GM11168 (cell line): ENCODE measurements around the gene HOXB5.

ENCODE experiments used
- in situ Hi-C: fragments of 300-500 bp; cut with MboI; formaldehyde crosslinking; loops from one replicate; pipeline ENCODE4 v1.12.0; 2022; ENCODE audit warnings: low sequenced_read_pairs; ENCODE audit not compliant: unreplicated experiment

Gene HOXB5

GRCh38 chr17:48553826-48554225 is 39.8 kb downstream of the HOXB5 start:
- in situ Hi-C loops: no loop called here

DNA sequence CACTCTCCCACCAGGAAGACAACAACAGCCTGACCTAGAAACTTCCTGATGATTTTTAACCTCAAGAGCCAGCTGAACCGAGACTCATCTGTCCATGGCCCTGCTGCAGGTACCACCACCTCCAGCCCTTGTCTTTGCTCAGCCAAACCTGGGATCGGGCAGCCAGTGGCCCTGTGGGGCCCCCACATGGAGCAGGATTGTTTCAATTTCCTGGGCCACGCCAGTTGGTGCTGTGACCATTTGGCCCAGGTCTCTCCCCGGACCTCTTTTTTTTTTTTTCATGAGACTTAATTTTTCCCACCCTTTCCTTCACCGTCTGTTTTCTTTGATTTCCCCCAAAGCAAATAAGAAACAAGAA is 40.4 kb downstream of the HOXB5 start:
- in situ Hi-C loops: no loop called here

DNA sequence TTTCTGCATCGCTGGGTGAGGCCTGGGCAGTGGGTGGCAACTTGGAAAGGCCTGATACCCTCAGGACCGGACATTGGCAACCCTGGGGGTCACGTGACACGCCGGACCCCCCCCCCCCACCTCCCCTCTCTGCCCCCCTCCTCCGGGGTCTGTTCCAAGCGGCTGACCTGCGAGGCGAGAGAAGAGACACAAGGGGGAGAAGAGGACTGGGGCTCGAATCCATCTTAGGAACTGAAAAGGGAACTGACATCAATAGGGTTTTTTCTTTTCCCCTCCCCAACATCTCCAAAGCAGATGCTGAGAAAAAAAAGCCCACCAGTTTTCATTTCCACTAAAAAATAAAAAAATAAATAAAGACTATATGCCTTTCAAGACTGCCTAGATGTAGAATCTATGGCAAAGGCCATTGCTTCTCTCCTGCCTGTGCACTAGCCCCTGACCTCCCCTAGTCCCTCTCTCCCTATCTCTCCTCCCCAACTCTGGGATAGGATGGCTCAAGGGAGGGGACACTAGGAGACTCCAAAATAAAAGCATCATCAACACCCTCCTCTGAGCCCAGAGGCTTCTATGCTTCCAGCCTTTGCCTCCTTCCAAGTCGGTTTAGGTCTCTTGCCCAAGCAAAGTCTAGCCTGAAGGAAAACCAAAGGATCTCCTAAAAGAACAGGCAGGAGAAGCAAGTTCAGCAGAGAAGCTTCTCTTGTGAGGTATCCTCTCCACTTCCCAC is 41.0 kb downstream of the HOXB5 start:
- in situ Hi-C loops: no loop called here

GRCh38 chr17:48551596-48552465 is 41.7 kb downstream of the HOXB5 start:
- in situ Hi-C loops: no loop called here

DNA sequence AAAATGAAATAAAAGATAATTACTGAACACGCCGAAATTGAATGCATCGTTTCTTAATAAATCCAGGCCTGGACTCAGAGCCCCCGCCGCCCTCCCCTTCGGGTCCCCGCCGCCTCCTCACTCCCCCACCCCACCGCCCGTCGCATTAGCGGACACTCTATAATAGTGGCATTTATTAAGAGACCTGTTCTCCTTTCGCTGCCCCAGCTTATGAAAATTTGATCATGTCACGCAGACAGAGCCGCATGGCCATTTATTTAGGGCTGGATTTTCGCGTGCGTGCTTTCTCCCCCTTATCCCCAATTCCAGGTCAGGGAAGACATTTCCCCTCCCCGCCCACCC is 42.4 kb downstream of the HOXB5 start:
- in situ Hi-C loops: no loop called here

- in situ Hi-C loops: no loop called here
These were observed 42.9 kb downstream of the HOXB5 start for GRCh38 chr17:48550502-48551213.

GRCh38 chr17:48549914-48550501 is 43.6 kb downstream of the HOXB5 start:
- in situ Hi-C loops: no loop called here

GRCh38 chr17:48549281-48549630 is 44.3 kb downstream of the HOXB5 start:
- in situ Hi-C loops: no loop called here

DNA sequence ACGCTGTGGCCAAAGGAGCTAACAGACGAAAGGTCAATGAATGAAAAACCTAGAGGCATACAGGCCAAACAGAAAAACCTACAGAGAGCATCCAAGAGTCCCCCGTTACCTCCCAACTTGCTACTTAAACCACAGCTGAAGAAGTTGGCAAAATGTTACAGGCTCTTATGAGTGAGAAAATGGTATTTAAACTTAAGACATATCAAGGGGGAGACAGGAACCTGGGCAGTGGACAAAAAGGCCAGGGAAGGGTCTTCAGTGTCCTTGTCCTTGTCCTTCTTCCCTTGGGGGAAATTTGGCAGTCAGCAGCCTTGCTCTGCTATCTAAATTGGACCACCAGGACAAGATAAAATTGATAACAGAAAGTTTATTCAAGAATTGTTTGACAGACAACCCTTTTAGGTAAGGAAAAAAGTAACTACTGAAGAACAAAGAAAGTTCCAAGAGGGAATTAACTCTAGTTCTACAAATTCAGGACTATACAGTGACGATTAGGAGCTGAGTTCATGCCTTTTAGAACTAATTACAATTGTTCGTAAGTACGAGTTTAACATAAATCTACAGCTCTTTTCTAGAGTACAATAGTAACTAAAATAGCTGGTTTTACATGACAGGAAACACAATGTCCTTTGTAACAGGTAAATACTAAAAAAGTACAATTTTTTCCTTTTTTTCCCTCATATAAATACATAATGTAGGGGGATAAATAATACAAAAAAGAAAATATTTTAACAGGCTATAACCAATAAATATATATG is 44.9 kb downstream of the HOXB5 start:
- in situ Hi-C loops: no loop called here

GRCh38 chr17:48547808-48548522 is 45.6 kb downstream of the HOXB5 start:
- in situ Hi-C loops: no loop called here

- in situ Hi-C loops: no loop called here
These were observed 46.4 kb downstream of the HOXB5 start for GRCh38 chr17:48546924-48547807.

- in situ Hi-C loops: no loop called here
These were observed 47.2 kb downstream of the HOXB5 start for GRCh38 chr17:48546137-48546923.

GRCh38 chr17:48545539-48545938 is 48.0 kb downstream of the HOXB5 start:
- in situ Hi-C loops: no loop called here

DNA sequence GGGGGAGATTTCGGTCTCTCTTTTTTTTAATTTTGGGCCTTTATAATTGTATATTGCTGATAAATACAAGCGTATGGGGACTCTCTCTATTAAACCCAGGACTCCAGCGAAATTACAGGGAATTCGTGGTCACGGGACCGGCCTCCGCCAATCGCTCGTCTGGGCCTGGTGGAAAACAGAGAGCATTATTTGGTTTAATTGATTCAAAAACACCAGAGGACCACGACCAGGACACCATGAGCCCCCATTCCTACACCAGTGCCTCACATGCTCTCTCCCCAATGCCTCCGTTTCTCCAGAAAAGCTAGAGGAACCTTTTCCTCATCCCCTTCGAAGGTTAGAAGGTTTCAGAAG is 48.6 kb downstream of the HOXB5 start, which contains the start of gene HOXB2:
Gene HOXB2 (minus strand): TSS at position 88 of the 354 bp plus-strand sequence. CDS start 198 bp downstream, outside the sequence.
- in situ Hi-C loops: no loop called here

DNA sequence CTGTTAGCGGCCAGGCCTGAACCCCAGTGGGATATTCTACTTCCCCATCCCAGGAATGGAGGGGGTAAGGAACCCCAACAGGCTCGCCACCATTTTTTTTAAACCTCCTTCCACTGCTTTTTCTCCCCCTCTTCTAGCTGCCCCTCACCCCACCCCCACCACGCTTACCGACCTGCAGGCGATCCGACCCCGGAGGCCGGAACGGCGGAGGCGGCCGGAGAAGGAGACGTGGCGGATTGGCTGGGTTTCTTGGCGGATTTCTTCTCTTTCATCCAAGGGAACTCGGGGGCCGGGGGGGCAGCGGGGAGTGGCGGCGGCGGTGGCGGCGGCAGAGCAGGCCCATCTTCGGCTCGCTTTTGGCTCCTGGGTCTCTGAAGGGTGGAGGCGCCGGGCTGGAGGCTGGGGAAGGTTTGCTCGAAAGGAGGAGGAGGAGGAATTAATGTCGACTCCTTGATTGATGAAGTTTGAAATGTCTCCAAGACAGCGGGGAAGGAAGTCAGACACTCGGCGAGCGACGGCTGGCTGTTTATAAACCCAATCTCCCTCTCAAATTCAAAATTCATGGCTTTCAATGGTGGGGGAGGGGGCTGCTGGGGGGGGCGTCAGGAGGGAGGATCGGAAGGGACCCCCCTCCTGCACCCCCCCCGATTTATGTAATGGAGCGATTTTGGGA is 49.1 kb downstream of the HOXB5 start:
- in situ Hi-C loops: no loop called here

GRCh38 chr17:48543854-48544348 is 49.7 kb downstream of the HOXB5 start:
- in situ Hi-C loops: no loop called here
